IPS-18c (cell line): Measurements from ENCODE around the gene SOX15.

ENCODE experiments used
- H3K4me3 ChIP-seq: 2 replicates; pipeline ENCODE4 v1.7.0; 2013; ENCODE audit warnings: low read depth, mild to moderate bottlenecking, low read length, moderate library complexity; ENCODE audit not compliant: insufficient read depth
- H3K9me3 ChIP-seq: one replicate; pipeline ENCODE4 v1.6.1; 2013; ENCODE audit warnings: mild to moderate bottlenecking, low read length, moderate library complexity; ENCODE audit not compliant: control insufficient read depth, insufficient read depth

Gene SOX15

GRCh38 chr17:7582396-7583252 lies 7.3 kb downstream of the SOX15 start:
- Histone ChIP-seq H3K9me3 (no peaks in the 10 kb centered on the region), H3K4me3 (peak overlapping the region; percentile 67)

GRCh38 chr17:7580604-7581575 lies 9.0 kb downstream of the SOX15 start:
- Histone ChIP-seq H3K9me3 (no peaks in the 10 kb centered on the region), H3K4me3 (no peak overlapping the region)

- Histone ChIP-seq H3K4me3 (no peak overlapping the region), H3K9me3 (no peaks in the 10 kb centered on the region)
Observed at GRCh38 chr17:7579834-7580603, 9.9 kb downstream of the SOX15 start.

GRCh38 chr17:7579001-7579833 lies 10.7 kb downstream of the SOX15 start, which contains the start of gene CD68:
CD68 (plus strand) TSS chr17:7579638; CDS start chr17:7579678, 40 bp downstream.
- no peak within 1 kb of the TSS for H3K4me3 ChIP-seq

GRCh38 chr17:7577327-7578199 lies 12.3 kb downstream of the SOX15 start:
- H3K4me3 ChIP-seq: no peak overlapping the region; the same call in 1 of the 2 replicates
- H3K9me3 ChIP-seq: no peaks in the 10 kb centered on the region

More at GRCh38 chr17:7579001-7579833, 10.7 kb downstream of the SOX15 start, which contains the start of gene CD68:
- H3K9me3 ChIP-seq: no peaks in the 10 kb centered on the region

GRCh38 chr17:7576432-7576937 lies 13.4 kb downstream of the SOX15 start:
- H3K9me3 ChIP-seq: no peaks in the 10 kb centered on the region
- H3K4me3 ChIP-seq: no peak overlapping the region

GRCh38 chr17:7575959-7576358 lies 13.9 kb downstream of the SOX15 start:
- no peaks in the 10 kb centered on the region for H3K9me3 ChIP-seq
- H3K4me3 ChIP-seq: no peak overlapping the region

GRCh38 chr17:7575481-7575883 lies 14.4 kb downstream of the SOX15 start:
- no peak overlapping the region for H3K4me3 ChIP-seq
- H3K9me3 ChIP-seq: no peaks in the 10 kb centered on the region

- Histone ChIP-seq H3K4me3 (peak overlapping the region; percentile 97), H3K9me3 (no peaks in the 10 kb centered on the region)
Observed at GRCh38 chr17:7574176-7574953, 15.5 kb downstream of the SOX15 start.

- H3K4me3 ChIP-seq: peak overlapping the region; percentile 97
- no peaks in the 10 kb centered on the region for H3K9me3 ChIP-seq
Observed at GRCh38 chr17:7573324-7574080, 16.4 kb downstream of the SOX15 start.

- no peaks in the 10 kb centered on the region for H3K9me3 ChIP-seq
- H3K4me3 ChIP-seq: peak overlapping the region; percentile 97
Observed at GRCh38 chr17:7572588-7573323, 17.1 kb downstream of the SOX15 start.

- Histone ChIP-seq H3K9me3 (no peaks in the 10 kb centered on the region), H3K4me3 (peak overlapping the region; percentile 51)
Observed at GRCh38 chr17:7572338-7572587, 17.6 kb downstream of the SOX15 start.

- no peak overlapping the region for H3K4me3 ChIP-seq
- H3K9me3 ChIP-seq: no peaks in the 10 kb centered on the region
Observed at GRCh38 chr17:7570351-7570750, 19.5 kb downstream of the SOX15 start.

- no peaks in the 10 kb centered on the region for H3K9me3 ChIP-seq
- H3K4me3 ChIP-seq: no peak overlapping the region
Observed at GRCh38 chr17:7569571-7569970, 20.3 kb downstream of the SOX15 start.
